Measurements from ENCODE around the gene TEX35. TPM values are rescaled to one million over a fixed set of nuclear protein-coding genes. Genes with fewer than 3 reads are reported as not detected.

The TEX35 gene
- total RNA-seq, 1 experiment from 2014 or later, result not detected

DNA sequence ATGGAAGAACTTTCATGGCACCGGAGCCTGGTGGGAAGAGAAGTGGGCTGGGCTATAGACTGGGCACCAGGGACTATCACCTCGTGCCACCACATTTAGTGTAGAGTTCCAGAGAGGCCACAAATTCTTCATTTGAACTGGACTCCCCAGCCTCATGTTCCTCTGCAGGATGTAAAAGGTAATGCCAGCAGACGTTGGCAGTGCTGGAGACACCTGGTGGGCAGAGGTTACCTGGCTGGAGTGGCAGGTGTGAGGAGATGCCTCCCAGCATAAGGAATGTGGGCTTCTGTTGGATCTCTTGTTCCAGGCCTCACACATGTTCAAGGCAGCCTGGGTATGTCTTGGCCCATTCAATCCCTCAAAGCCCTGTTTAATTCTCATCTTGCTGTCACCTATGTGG, 35.2 kb downstream of the TEX35 start:
- no peaks in the 10 kb centered on the region for H3F3A ChIP-seq (ENCODE audit: low read length, unreplicated experiment)
- no TSS peak for BruUV-seq (replicated peaks)
- H3K79me2 ChIP-seq (ENCODE audit: low read length), result peaks cover 31% of the 10 kb centered on the region
- no peak for ATAC-seq
- ChIA-PET POLR2A (ENCODE audit: unreplicated experiment) (no interaction called here), CTCF (no interaction called here)
- H3K36me3 ChIP-seq (ENCODE audit: low read depth, low read length), result peaks cover 3% of the 10 kb centered on the region; the same call in 1 of the 2 replicates
- TF ChIP-seq EZH2phosphoT487 (IDR thresholded peaks at IDR 0.05; ENCODE audit: borderline replicate concordance, low read length), result no peak
- TF ChIP-seq, protein P1, sequence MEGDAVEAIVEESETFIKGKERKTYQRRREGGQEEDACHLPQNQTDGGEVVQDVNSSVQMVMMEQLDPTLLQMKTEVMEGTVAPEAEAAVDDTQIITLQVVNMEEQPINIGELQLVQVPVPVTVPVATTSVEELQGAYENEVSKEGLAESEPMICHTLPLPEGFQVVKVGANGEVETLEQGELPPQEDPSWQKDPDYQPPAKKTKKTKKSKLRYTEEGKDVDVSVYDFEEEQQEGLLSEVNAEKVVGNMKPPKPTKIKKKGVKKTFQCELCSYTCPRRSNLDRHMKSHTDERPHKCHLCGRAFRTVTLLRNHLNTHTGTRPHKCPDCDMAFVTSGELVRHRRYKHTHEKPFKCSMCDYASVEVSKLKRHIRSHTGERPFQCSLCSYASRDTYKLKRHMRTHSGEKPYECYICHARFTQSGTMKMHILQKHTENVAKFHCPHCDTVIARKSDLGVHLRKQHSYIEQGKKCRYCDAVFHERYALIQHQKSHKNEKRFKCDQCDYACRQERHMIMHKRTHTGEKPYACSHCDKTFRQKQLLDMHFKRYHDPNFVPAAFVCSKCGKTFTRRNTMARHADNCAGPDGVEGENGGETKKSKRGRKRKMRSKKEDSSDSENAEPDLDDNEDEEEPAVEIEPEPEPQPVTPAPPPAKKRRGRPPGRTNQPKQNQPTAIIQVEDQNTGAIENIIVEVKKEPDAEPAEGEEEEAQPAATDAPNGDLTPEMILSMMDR (conservative IDR thresholded peaks at IDR 0.05; ENCODE audit: low read depth, low read length), result peak; percentile 25; the same call in 1 of the 2 replicates
- H4K20me1 ChIP-seq (ENCODE audit: low read length), result no peaks in the 10 kb centered on the region
- H3K9ac ChIP-seq (ENCODE audit: low read length), result no peak overlapping the region
- H3K27ac ChIP-seq (ENCODE audit: low read length), result no peak overlapping the region
- H3K27me3 ChIP-seq (ENCODE audit: low read length), result no peaks in the 10 kb centered on the region
- H3K4me3 ChIP-seq (ENCODE audit: low read length), result no peak overlapping the region
- no peaks in the 10 kb centered on the region for H3K9me2 ChIP-seq (replicated peaks; ENCODE audit: low read length)
- H3K9me3 ChIP-seq (ENCODE audit: low read length), result no peaks in the 10 kb centered on the region
- H2AFZ ChIP-seq (ENCODE audit: low read length), result no peak overlapping the region
- peak; percentile 24 for DNase-seq
- intact Hi-C loops (cut with micrococcal nuclease), result no loop called here
- H3K4me2 ChIP-seq (ENCODE audit: low read length), result no peak overlapping the region
- peaks cover 15% of the 10 kb centered on the region; the same call in 1 of the 2 replicates for H3K4me1 ChIP-seq (ENCODE audit: insufficient read depth, low read length)

- POLR2A ChIA-PET (ENCODE audit: unreplicated experiment), result no interaction called here
- Histone ChIP-seq H3K27ac (ENCODE audit: low read length) (no peak overlapping the region), H3K9ac (ENCODE audit: low read length) (no peak overlapping the region), H3K79me2 (ENCODE audit: low read length) (no peaks in the 10 kb centered on the region), H3K9me2 (replicated peaks; ENCODE audit: low read length) (no peaks in the 10 kb centered on the region), H3K4me3 (ENCODE audit: low read length) (no peak overlapping the region), H3K36me3 (ENCODE audit: low read depth, low read length) (0 out of 2 replicates have a peak, but pooled peaks cover 3% of the 10 kb centered on the region), H3K4me2 (ENCODE audit: low read length) (no peak overlapping the region), H4K20me1 (ENCODE audit: low read length) (no peaks in the 10 kb centered on the region), H3K9me3 (ENCODE audit: low read length) (no peaks in the 10 kb centered on the region), H3F3A (ENCODE audit: low read length, unreplicated experiment) (no peaks in the 10 kb centered on the region), H3K27me3 (ENCODE audit: low read length) (no peaks in the 10 kb centered on the region), H3K4me1 (ENCODE audit: insufficient read depth, low read length) (no peaks in the 10 kb centered on the region), H2AFZ (ENCODE audit: low read length) (no peak overlapping the region)
- TF ChIP-seq EZH2 (IDR thresholded peaks at IDR 0.05; ENCODE audit: low read length, unreplicated experiment) (no peak), EZH2phosphoT487 (IDR thresholded peaks at IDR 0.05; ENCODE audit: borderline replicate concordance, low read length) (no peak)
- TF ChIP-seq, protein P1 (conservative IDR thresholded peaks at IDR 0.05; ENCODE audit: low read depth, low read length), result no peak
- intact Hi-C loops (cut with micrococcal nuclease), result no loop called here
- no TSS peak for BruUV-seq (replicated peaks)
- DNase-seq (no peak), ATAC-seq (no peak)
- CTCF ChIA-PET, result no interaction called here
These were observed 38.4 kb downstream of the TEX35 start for GRCh38 chr1:178551307-178551706.

GRCh38 chr1:178551940-178552339, 39.0 kb downstream of the TEX35 start:
- H3K79me2 ChIP-seq (ENCODE audit: low read length), result no peaks in the 10 kb centered on the region
- no peaks in the 10 kb centered on the region for H3K9me2 ChIP-seq (replicated peaks; ENCODE audit: low read length)
- no peak for ATAC-seq
- no peak for DNase-seq
- H3K27me3 ChIP-seq (ENCODE audit: low read length), result no peaks in the 10 kb centered on the region
- no peaks in the 10 kb centered on the region for H4K20me1 ChIP-seq (ENCODE audit: low read length)
- no peaks in the 10 kb centered on the region for H3K4me1 ChIP-seq (ENCODE audit: insufficient read depth, low read length)
- CTCF ChIA-PET, result no interaction called here
- TF ChIP-seq, protein P1 (conservative IDR thresholded peaks at IDR 0.05; ENCODE audit: low read depth, low read length), result no peak
- TF ChIP-seq EZH2phosphoT487 (IDR thresholded peaks at IDR 0.05; ENCODE audit: borderline replicate concordance, low read length), result no peak
- TF ChIP-seq EZH2 (IDR thresholded peaks at IDR 0.05; ENCODE audit: low read length, unreplicated experiment), result no peak
- BruUV-seq (replicated peaks), result no TSS peak
- intact Hi-C loops (cut with micrococcal nuclease), result no loop called here
- H3K9me3 ChIP-seq (ENCODE audit: low read length), result no peaks in the 10 kb centered on the region
- no peak overlapping the region for H3K27ac ChIP-seq (ENCODE audit: low read length)
- POLR2A ChIA-PET (ENCODE audit: unreplicated experiment), result no interaction called here
- no peak overlapping the region for H3K4me2 ChIP-seq (ENCODE audit: low read length)
- no peak overlapping the region for H3K9ac ChIP-seq (ENCODE audit: low read length)
- H2AFZ ChIP-seq (ENCODE audit: low read length), result no peak overlapping the region
- H3F3A ChIP-seq (ENCODE audit: low read length, unreplicated experiment), result no peaks in the 10 kb centered on the region
- H3K36me3 ChIP-seq (ENCODE audit: low read depth, low read length), result 0 out of 2 replicates have a peak, but pooled peaks cover 2% of the 10 kb centered on the region
- no peak overlapping the region for H3K4me3 ChIP-seq (ENCODE audit: low read length)

Data from PC-3 (cell line).